Measurements from ENCODE around the gene JAKMIP1.

- TF ChIP-seq, protein P1, sequence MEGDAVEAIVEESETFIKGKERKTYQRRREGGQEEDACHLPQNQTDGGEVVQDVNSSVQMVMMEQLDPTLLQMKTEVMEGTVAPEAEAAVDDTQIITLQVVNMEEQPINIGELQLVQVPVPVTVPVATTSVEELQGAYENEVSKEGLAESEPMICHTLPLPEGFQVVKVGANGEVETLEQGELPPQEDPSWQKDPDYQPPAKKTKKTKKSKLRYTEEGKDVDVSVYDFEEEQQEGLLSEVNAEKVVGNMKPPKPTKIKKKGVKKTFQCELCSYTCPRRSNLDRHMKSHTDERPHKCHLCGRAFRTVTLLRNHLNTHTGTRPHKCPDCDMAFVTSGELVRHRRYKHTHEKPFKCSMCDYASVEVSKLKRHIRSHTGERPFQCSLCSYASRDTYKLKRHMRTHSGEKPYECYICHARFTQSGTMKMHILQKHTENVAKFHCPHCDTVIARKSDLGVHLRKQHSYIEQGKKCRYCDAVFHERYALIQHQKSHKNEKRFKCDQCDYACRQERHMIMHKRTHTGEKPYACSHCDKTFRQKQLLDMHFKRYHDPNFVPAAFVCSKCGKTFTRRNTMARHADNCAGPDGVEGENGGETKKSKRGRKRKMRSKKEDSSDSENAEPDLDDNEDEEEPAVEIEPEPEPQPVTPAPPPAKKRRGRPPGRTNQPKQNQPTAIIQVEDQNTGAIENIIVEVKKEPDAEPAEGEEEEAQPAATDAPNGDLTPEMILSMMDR (IDR thresholded peaks at IDR 0.05): no peak
- TF ChIP-seq POLR2AphosphoS5 (IDR thresholded peaks at IDR 0.05): no peak
Observed at GRCh38 chr4:6175426-6175825, 24.9 kb downstream of the JAKMIP1 start.

All from breast epithelium (tissue), 3 donors.